HG03342 (cell line): Measurements from ENCODE around the gene CORO7.

ENCODE experiments used
- ATAC-seq: cut with Tn5 transposase; IDR thresholded peaks from one replicate; pipeline ENCODE4 v1.9.1; 2021; ENCODE audit warnings: mild to moderate bottlenecking, moderate library complexity; ENCODE audit not compliant: unreplicated experiment

CORO7 gene

GRCh38 chr16:4385789-4386450, 30.5 kb downstream of the CORO7 start:
- no peak for ATAC-seq

- ATAC-seq: no peak
Observed at GRCh38 chr16:4385066-4385788, 31.2 kb downstream of the CORO7 start.

GRCh38 chr16:4384509-4384942, 31.9 kb downstream of the CORO7 start:
- no peak for ATAC-seq

GRCh38 chr16:4383591-4384444, 32.6 kb downstream of the CORO7 start:
- no peak for ATAC-seq

- no peak for ATAC-seq
Observed at GRCh38 chr16:4382795-4383357, 33.5 kb downstream of the CORO7 start.

- ATAC-seq: no peak
Observed at GRCh38 chr16:4381935-4382794, 34.2 kb downstream of the CORO7 start.

GRCh38 chr16:4381072-4381934, 35.1 kb downstream of the CORO7 start:
- no peak for ATAC-seq

- no peak for ATAC-seq
Observed at GRCh38 chr16:4380119-4381063, 36.0 kb downstream of the CORO7 start.

- ATAC-seq: no peak
Observed at GRCh38 chr16:4378999-4379690, 37.3 kb downstream of the CORO7 start.

- no peak for ATAC-seq
Observed at GRCh38 chr16:4378161-4378666, 38.2 kb downstream of the CORO7 start.

- no peak for ATAC-seq
Observed at GRCh38 chr16:4377573-4378154, 38.7 kb downstream of the CORO7 start.

- no peak for ATAC-seq
Observed at GRCh38 chr16:4376893-4377572, 39.4 kb downstream of the CORO7 start.

GRCh38 chr16:4376126-4376892, 40.1 kb downstream of the CORO7 start:
- no peak for ATAC-seq

- no peak for ATAC-seq
Observed at GRCh38 chr16:4375717-4376116, 40.7 kb downstream of the CORO7 start.

GRCh38 chr16:4373909-4374742, 42.3 kb downstream of the CORO7 start:
- ATAC-seq: no peak
